GM21381 (cell line): ENCODE results near the gene ATOH8.
"Not testable (repeated sequence)": the region's sequence is repeated elsewhere in the genome, so short reads cannot be mapped to it uniquely, and the experiment has no call there.

ENCODE experiments used
- ATAC-seq: cut with Tn5 transposase; IDR thresholded peaks from one replicate; pipeline ENCODE4 v1.9.1; 2021; ENCODE audit warnings: mild to moderate bottlenecking, moderate library complexity; ENCODE audit not compliant: unreplicated experiment

Gene ATOH8

DNA sequence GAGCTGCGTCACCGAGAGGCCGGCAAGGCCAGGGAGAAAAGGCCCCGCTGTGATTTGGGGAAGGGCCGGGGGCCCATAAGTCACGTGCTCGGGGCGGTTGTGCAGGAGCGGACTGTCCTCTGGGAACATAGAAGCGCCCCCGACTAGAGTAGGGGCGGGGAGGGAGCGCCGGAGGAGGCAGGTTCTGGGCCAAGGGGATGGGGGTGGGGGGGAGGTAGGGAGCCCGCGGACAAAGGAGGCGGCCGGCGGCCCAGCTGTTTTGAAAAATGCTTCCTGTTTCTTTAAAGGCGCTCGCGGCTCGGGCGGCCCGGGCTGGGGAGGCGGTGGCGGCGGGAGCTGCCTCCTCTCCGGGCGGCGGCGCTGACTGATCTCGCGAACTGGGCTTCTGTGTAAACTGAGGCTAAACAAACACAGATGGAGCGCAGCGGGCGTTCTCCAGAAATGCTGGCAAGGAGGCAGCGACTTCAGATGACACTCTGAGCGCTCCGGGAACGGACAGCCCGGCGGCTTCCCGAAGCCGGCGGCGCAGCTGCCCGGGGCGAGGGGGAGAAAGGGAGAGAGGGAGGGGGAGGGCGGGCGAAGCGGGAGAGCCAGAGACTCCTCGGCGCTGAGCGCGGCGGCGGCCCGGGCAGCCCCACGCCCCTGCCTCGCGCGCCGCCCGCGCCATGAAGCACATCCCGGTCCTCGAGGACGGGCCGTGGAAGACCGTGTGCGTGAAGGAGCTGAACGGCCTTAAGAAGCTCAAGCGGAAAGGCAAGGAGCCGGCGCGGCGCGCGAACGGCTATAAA is at the start of gene ATOH8:
TSS of gene ATOH8 (plus strand) at position 467 of the 788 bp plus-strand sequence. CDS start at position 666, 199 bp downstream.
- no peak for ATAC-seq

GRCh38 chr2:85704038-85704437 is 49.8 kb upstream of the ATOH8 start:
- ATAC-seq = no peak

DNA sequence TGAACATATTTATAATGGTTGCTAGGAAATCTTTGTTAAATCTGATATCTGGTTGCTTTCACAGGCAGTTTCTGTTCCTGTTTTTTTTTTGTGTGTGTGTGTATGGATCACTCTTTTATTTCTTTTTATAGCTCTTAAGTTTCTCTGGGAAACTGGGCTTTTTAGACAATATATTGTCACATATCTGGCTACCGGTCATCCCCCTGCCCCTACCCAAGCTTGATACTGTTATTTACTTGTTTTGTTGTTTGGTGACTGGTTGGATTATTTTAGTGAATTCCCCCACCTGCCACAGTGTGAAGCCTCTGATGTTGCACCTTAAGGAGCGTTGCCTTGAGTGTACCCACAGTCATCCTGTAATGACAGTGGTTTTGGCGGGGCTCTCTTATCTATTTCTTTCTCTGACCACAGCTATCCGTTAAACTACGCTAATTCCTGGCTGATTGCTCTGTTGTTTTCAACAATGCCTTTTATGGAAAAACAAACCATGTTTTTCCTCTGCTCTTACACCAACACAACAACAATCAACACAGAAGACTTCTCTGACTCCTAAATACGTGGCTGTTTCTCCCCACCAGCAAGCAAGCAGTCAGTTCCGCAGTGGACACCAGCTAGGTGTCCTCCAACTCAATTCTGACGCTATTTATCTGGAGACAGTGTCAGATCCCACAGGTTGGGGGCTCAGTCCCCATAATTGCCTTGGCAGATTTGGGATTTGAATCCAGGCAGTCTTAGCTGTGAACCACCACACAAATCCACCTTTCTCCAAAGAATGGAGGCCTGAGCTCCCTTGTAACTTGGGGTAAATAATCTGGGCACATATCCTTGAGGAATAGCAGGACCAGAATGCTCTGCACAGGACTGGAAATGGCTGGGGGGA is 48.8 kb upstream of the ATOH8 start:
- ATAC-seq = peak; percentile 57

GRCh38 chr2:85705680-85706039 is 48.1 kb upstream of the ATOH8 start:
- no peak for ATAC-seq

DNA sequence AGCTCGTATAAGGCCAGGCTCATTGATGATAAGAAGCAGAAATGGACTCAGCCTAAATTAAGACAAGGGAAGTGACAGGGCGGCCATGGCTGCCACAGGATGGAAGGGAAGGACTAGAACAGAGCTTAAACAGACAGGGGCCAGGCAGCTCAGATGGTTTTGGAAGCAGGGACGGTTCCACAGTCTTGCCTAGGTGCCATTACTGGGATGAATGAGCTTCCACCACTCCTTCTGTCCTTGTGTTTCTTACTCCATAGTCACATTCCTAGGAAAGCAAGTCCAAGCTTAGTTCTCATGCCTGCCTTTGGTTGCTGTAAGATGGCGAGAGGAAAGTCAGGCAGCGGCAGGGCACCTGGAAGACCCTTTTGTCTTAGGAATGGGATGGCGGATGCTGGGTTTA is 47.7 kb upstream of the ATOH8 start:
- ATAC-seq = no peak

- ATAC-seq = no peak
Observed at GRCh38 chr2:85706599-85707296, 47.0 kb upstream of the ATOH8 start.

DNA sequence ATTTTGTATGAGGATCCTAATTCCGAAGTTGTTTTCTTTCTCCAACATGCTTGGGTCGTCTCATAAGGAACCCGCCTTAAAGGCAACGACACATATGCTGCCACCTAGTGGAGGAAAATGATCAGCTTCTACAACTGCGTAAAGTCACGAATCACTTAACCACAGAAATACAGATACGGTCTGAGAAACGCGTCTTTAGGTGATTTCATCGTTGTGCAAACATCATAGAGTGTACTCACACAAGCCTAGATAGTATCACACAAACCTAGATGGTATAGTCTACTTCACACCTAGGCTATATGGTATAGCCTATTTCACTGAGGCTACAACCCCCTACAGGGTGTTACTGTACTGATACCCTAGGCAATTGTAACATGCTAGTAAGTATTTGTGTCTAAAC is 46.5 kb upstream of the ATOH8 start:
- no peak for ATAC-seq

DNA sequence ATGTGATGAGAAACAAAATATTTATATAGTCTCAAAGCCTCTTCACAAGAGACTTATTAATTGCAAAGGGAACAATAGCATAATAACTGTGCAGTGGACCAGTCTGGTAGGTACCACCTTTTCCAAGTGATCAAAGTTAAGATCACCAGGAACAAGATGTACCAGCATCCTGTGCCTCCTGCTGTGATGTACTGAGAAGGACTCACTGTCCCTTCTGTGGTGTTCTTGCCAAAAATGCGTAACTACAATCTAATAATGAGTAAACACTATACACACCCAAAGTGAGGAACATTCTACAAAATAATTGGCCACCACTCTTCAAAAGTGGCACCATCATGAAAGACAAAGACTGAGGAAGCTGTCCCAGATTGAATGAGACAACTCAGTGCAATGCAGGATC is 45.1 kb upstream of the ATOH8 start:
- ATAC-seq = no peak

DNA sequence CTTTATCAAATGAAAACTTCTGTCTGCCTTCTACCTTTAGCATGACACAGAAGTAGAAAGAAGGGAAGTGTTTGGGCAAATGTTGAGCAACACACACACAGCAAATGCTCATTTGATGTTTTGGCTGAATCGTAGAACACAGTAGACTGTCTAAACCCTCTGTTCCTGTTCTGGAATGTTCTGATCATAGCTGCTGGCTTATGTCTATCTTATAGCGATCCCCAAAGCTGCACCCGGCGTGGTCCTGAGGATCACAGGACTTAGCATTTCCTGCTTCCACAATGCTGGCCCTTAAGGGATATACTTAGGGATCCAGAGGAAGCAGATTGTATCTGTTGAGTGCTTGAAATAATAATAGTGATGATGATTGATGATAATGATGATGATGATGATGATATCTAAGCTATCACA is 44.4 kb upstream of the ATOH8 start:
- no peak for ATAC-seq

- no peak for ATAC-seq
Observed at GRCh38 chr2:85710687-85711577, 42.9 kb upstream of the ATOH8 start.

DNA sequence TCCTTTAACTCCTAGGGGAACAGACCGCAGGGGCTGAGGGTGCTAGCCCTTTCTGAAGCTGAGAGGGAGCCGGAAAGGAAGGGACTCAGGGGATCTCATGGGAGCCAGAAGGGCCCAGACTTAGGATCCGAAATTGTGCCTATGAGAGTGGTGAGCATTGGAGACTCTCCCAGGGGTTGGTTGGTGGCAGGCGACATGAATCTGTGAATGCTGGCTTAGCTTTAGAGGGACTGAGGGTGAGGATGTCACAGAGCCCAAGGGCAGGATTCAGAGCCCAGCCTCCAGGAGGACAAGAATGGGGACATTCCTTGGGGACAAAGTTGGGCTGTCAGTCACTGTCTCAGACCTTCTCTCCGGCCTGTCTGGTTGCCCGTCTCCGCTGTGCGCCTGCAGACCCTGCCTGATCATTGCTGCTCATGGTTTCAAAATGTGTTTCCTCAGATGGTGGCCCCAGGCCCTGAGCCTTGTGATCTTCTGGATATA is 42.2 kb upstream of the ATOH8 start:
- no peak for ATAC-seq

- no peak for ATAC-seq
Observed at GRCh38 chr2:85712336-85712735, 41.5 kb upstream of the ATOH8 start.

DNA sequence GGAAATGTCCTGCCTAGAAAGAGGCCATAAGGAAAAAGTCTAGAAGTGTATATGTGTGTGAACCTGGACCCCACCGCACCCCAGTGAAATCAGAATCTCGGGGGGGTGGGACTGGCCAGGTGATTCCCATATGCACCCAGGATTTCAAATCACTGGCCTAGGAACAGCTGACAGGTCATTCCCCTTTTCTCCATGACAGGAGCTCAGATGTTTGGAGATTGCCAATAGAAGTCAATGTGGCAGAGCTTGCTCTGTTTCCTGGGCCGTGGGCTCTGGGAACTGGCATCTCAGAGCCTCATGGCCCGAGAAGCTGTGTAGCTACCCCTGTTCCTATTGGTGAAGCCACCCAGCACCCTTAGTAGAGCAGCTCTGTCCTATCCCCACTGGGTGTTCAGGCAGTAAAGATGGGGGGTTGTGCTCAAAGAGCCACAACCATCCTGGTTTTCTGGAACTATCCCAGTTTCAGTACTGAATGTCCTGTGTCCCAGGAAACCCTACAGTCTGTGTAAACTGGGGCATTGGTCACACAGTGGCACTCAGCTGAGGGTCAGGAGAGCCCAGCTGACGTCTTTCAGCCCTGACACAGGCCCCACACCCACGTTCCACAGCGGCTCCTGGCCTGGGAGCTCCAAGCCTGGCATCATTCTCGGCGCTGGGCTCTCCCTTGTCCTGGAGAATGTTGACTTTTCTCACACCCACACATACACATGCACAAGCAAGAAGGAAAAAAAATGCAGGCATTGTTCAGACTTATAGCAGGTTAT is 40.8 kb upstream of the ATOH8 start:
- ATAC-seq = no peak

- ATAC-seq = no peak
Observed at GRCh38 chr2:85713836-85714235, 40.0 kb upstream of the ATOH8 start.

- ATAC-seq = not testable (repeated sequence)
Observed at GRCh38 chr2:85714421-85714820, 39.4 kb upstream of the ATOH8 start.

DNA sequence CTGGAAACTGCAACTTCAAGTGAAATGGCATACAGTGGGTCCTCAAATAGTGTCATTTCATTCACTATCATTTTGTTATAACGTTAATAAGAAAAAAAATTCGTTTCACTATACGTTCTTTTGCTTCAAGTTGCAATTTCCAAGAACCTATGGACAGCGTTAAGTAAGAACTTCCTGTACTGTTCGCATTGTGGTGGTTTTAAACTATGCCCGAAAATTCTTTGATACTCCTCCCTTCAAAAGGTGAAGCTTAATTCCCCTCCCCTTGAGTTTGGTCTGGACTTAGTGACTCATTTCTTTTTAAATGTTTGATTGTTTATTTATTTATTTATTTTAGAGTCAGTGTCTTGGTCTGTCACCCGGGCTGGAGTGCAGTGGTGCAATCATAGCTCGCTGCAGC is 39.0 kb upstream of the ATOH8 start:
- no peak for ATAC-seq

DNA sequence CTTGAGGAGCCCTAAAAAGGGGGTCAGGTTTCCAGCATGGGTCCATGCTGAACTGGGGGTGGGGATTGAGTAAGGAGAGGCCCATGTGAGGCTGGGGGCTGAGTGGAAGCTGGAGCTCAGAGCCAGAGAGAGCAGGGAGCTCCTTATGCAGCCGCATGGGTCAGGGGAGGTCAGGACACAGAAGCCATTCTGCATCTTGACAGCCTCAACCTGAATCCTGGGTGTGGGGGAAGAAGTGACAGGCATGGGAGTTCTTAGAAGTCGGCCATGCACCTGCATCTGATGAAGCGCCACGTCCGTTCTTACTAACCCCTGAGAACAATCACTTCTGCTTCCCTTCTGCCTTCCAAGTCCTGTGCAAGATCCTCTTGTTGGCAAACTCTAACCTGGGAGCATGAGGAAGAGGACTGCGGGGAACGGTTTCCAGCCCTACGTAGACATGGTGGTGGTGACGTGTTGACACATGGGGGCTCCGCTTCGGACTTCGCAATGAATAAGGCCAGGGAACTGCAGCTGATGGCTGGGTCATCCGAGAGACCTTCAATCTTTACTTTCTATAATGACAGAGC is 37.4 kb upstream of the ATOH8 start:
- no peak for ATAC-seq

DNA sequence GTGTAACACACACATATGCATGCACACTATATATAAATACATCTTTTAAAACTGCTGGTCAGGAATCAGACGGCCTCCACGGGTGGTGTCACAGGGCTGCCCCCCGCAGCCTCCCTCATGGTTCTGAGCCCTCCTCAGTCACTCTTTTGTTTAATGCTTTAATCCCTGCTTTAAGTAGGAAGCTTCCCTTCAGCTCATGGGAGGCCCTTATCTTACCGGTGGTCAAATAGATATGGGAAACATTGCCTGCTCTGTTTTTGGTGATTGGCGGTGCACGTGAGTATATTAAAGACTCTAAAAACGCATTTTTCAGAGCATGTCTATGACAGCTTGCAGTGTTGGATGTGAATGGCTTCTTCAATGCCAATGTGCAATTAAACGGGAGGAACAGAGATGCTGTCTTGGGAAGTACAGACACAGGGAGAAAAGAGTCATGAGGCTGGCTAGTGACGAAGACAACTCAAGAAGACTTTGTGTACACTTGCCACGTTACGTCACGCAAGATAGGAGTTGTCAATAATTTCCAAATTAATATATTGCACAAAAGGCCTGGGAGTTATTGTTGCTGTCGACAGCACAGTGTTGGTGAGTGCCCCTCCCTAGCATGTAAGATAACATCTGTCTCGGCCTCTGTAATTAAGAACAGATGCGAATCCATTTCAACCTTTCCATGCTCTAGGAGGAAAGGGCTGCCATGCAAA is 36.3 kb upstream of the ATOH8 start:
- ATAC-seq = no peak

- no peak for ATAC-seq
Observed at GRCh38 chr2:85718009-85718391, 35.8 kb upstream of the ATOH8 start.
